HCT116 (cell line): ENCODE data around the gene DNASE1L3. TPM values are rescaled to one million over a fixed set of nuclear protein-coding genes. Genes with fewer than 3 reads are reported as not detected.

ENCODE experiments used
- ATAC-seq: fragments of 200-7000 bp; cut with Tn5 transposase; 2 replicates; pipeline ENCODE4 v1.9.1; 2020; ENCODE audit warnings: mild to moderate bottlenecking, moderate library complexity
- BruUV-seq: library from RNA; stranded (reverse); fragments of 400-500 nt; replicated peaks from 2 replicates; lab custom pipeline; 2021; lab: Mats Ljungman, UMichigan
- CTCF ChIA-PET: fragments of 300-600 bp; sonication (Branson Sonifier 250); formaldehyde crosslinking; loops from one replicate; lab custom pipeline; 2021; ENCODE audit warnings: antibody characterized with exemption; lab: Charles Lee
- POLR2A ChIA-PET: fragments of 300-600, 350-600 bp; sonication (Branson Sonifier 250); formaldehyde crosslinking; loops from one replicate; lab custom pipeline; 2021; ENCODE audit warnings: antibody characterized with exemption; lab: Charles Lee
- RAD21 ChIA-PET, 2 experiments: fragments of 300-600 bp; sonication (Branson Sonifier 250); formaldehyde crosslinking; loops; one replicate each; lab custom pipeline; 2023; ENCODE audit warnings: low total read pairs in 2 of 2; ENCODE audit not compliant: uncharacterized antibody in 2 of 2, unreplicated experiment in 2 of 2, low non-redundant PET in 1 of 2; lab: Charles Lee
- DNase-seq: peaks from one replicate; pipeline ENCODE4 v3.0.0-alpha.2; 2010; ENCODE audit warnings: low read depth, low spot score
- H2AFZ ChIP-seq: fragments of 200-600 bp; shearing (Covaris generic), sonication (generic); 2 replicates; pipeline ENCODE4 v1.6.1; 2017; ENCODE audit warnings: low read depth, mixed run types, mixed read lengths, antibody characterized with exemption, low read length; ENCODE audit not compliant: poor library complexity, severe bottlenecking
- H3K27ac ChIP-seq: 2 replicates; pipeline ENCODE4 v1.5.1; 2012; ENCODE audit warnings: low read depth, low read length
- H3K27me3 ChIP-seq: fragments of 200-600 bp; sonication (generic); 2 replicates; pipeline ENCODE4 v1.6.1; 2016; ENCODE audit warnings: mixed run types, low read length, mixed read lengths; ENCODE audit not compliant: insufficient read depth
- H3K36me3 ChIP-seq, 2 experiments: fragments of 200-500 bp in 1 of 2; fragments of 200-600 bp in 1 of 2; sonication (Bioruptor generic) in 1 of 2; sonication (generic) in 1 of 2; 2 replicates each; pipeline versions ENCODE4 v1.5.1 to v1.6.1; 2014 to 2016; ENCODE audit warnings: low read length in 2 of 2, inconsistent platforms in 1 of 2, mixed read lengths in 1 of 2, mixed run types in 1 of 2; ENCODE audit not compliant: insufficient read depth in 2 of 2, control insufficient read depth in 1 of 2
- H3K4me1 ChIP-seq, 2 experiments: fragments of 200-600 bp in 1 of 2; sonication (generic) in 1 of 2; 2 replicates each; pipeline versions ENCODE4 v1.5.1 to v1.6.1; 2012 to 2017; ENCODE audit warnings: low read length in 2 of 2, inconsistent platforms in 1 of 2, mild to moderate bottlenecking in 1 of 2, mixed read lengths in 1 of 2, mixed run types in 1 of 2, moderate library complexity in 1 of 2; ENCODE audit not compliant: insufficient read depth in 2 of 2, control insufficient read depth in 1 of 2
- H3K4me2 ChIP-seq: fragments of 200-600 bp; sonication (generic); 2 replicates; pipeline ENCODE4 v1.6.1; 2017; ENCODE audit warnings: mixed run types, low read length, mixed read lengths
- H3K4me3 ChIP-seq, 2 experiments: fragments of 200-600 bp in 1 of 2; sonication (generic) in 1 of 2; replicated peaks in 1 of 2; 2 replicates each; pipeline ENCODE4 v1.5.1; 2011 to 2016; ENCODE audit warnings: low read length in 2 of 2, control low read depth in 1 of 2, low read depth in 1 of 2, mild to moderate bottlenecking in 1 of 2, mixed read lengths in 1 of 2, mixed run types in 1 of 2
- H3K79me2 ChIP-seq: fragments of 200-600 bp; sonication (generic); 2 replicates; pipeline ENCODE4 v1.6.1; 2017; ENCODE audit warnings: mild to moderate bottlenecking, mixed run types, low read length, moderate library complexity, mixed read lengths; ENCODE audit not compliant: insufficient read depth
- H3K9ac ChIP-seq: fragments of 200-600 bp; sonication (generic); 2 replicates; pipeline ENCODE4 v1.6.1; 2016; ENCODE audit warnings: low read length, mixed read lengths
- H3K9me2 ChIP-seq: fragments of 200-600 bp; sonication (generic), shearing (Covaris generic); 2 replicates; pipeline ENCODE4 v1.6.1; 2017; ENCODE audit warnings: mixed run types, mild to moderate bottlenecking, moderate library complexity; ENCODE audit not compliant: insufficient read depth
- H3K9me3 ChIP-seq, 2 experiments: fragments of 200-500 bp in 1 of 2; fragments of 200-600 bp in 1 of 2; sonication (Bioruptor generic) in 1 of 2; sonication (generic) in 1 of 2; 2 replicates each; pipeline ENCODE4 v1.6.1; 2014 to 2017; ENCODE audit warnings: low read length in 2 of 2, mixed read lengths in 2 of 2, inconsistent platforms in 1 of 2, low read depth in 1 of 2, mild to moderate bottlenecking in 1 of 2, mixed run types in 1 of 2, moderate library complexity in 1 of 2; ENCODE audit not compliant: control insufficient read depth in 1 of 2, insufficient read depth in 1 of 2
- H4K20me1 ChIP-seq: fragments of 200-600 bp; sonication (generic), shearing (Covaris generic); 2 replicates; pipeline ENCODE4 v1.6.1; 2017; ENCODE audit warnings: mixed run types, mild to moderate bottlenecking, moderate library complexity; ENCODE audit not compliant: insufficient read depth
- CEBPB ChIP-seq: IDR thresholded peaks from 2 replicates; pipeline ENCODE4 v1.6.1; 2012; ENCODE audit warnings: low read depth
- ELF1 ChIP-seq: IDR thresholded peaks from 2 replicates; pipeline ENCODE4 v1.6.1; 2012; ENCODE audit warnings: low read depth, borderline replicate concordance
- EZH2 ChIP-seq: fragments of 200-600 bp; sonication (generic); IDR thresholded peaks from 2 replicates; pipeline ENCODE4 v1.6.1; 2017; ENCODE audit warnings: antibody characterized with exemption, mixed run types
- EZH2phosphoT487 ChIP-seq: fragments of 200-600 bp; IDR thresholded peaks from 2 replicates; pipeline ENCODE4 v1.6.1; 2018; ENCODE audit warnings: antibody characterized with exemption, borderline replicate concordance
- FOSL1 ChIP-seq: IDR thresholded peaks from 2 replicates; pipeline ENCODE4 v1.6.1; 2012; ENCODE audit warnings: low read depth
- JUND ChIP-seq: IDR thresholded peaks from 2 replicates; pipeline ENCODE4 v1.6.1; 2012
- POLR2A ChIP-seq: IDR thresholded peaks from 2 replicates; pipeline ENCODE4 v1.7.0; 2011; ENCODE audit warnings: borderline replicate concordance; ENCODE audit not compliant: insufficient read depth, insufficient read length; ENCODE audit errors: extremely low read depth
- POLR2AphosphoS5 ChIP-seq: IDR thresholded peaks from 2 replicates; pipeline ENCODE4 v1.6.1; 2011; ENCODE audit warnings: mild to moderate bottlenecking, low read depth, low read length, moderate library complexity
- SP1 ChIP-seq: IDR thresholded peaks from 2 replicates; pipeline ENCODE4 v1.6.1; 2012; ENCODE audit warnings: low read depth
- TCF7L2 ChIP-seq: IDR thresholded peaks from 2 replicates; pipeline ENCODE4 v1.7.0; 2011; ENCODE audit warnings: borderline replicate concordance, inconsistent platforms; ENCODE audit not compliant: insufficient read depth, insufficient read length; ENCODE audit errors: extremely low read depth
- YY1 ChIP-seq: IDR thresholded peaks from 2 replicates; pipeline ENCODE4 v1.6.1; 2011; ENCODE audit warnings: low read length, low read depth, moderate library complexity, mild to moderate bottlenecking; ENCODE audit not compliant: insufficient replicate concordance; ENCODE audit errors: extremely low read depth
- ZFX ChIP-seq: fragments of 450-650 bp; IDR thresholded peaks from 2 replicates; pipeline ENCODE4 v1.6.1; 2017
- ZNF274 ChIP-seq: fragments of 200-500 bp; sonication (Bioruptor generic); IDR thresholded peaks from 2 replicates; pipeline ENCODE4 v1.6.1; 2014; ENCODE audit warnings: mild to moderate bottlenecking, low read depth, low read length, inconsistent platforms
- intact Hi-C: fragments of 100-400 bp; cut with micrococcal nuclease; formaldehyde crosslinking; loops from 2 replicates; pipeline ENCODE4 v1.10.0; 2022
- total RNA-seq: library from RNA; stranded (reverse); gene quantifications from one replicate; pipeline ENCODE4 v1.2.1, GENCODE V29; 2021; ENCODE audit not compliant: unreplicated experiment
- TF ChIP-seq, protein P1 (sequence below): IDR thresholded peaks from 2 replicates; pipeline ENCODE4 v1.6.1; 2011; ENCODE audit warnings: mild to moderate bottlenecking, low read length, moderate library complexity; ENCODE audit not compliant: insufficient replicate concordance; ENCODE audit errors: extremely low read depth
- TF ChIP-seq, protein P2 (sequence below): IDR thresholded peaks from 2 replicates; pipeline ENCODE4 v1.6.1; 2012
- TF ChIP-seq, protein P3 (sequence below): IDR thresholded peaks from 2 replicates; pipeline ENCODE4 v1.6.1; 2012
- TF ChIP-seq, protein P4 (sequence below), 3 experiments: fragments of 200-600 bp in 1 of 3; sonication (generic) in 1 of 3; IDR thresholded peaks in 2 of 3; conservative IDR thresholded peaks in 1 of 3; 2 replicates each; pipeline ENCODE4 v1.5.1; 2012 to 2017; ENCODE audit warnings: low read depth in 2 of 3, low read length in 2 of 3, antibody characterized with exemption in 1 of 3, borderline replicate concordance in 1 of 3, control low read depth in 1 of 3, mild to moderate bottlenecking in 1 of 3, mixed read lengths in 1 of 3, mixed run types in 1 of 3, moderate library complexity in 1 of 3; ENCODE audit not compliant: insufficient read depth in 1 of 3

Gene DNASE1L3
- total RNA-seq, 1 experiment from 2014 or later = not detected

DNA sequence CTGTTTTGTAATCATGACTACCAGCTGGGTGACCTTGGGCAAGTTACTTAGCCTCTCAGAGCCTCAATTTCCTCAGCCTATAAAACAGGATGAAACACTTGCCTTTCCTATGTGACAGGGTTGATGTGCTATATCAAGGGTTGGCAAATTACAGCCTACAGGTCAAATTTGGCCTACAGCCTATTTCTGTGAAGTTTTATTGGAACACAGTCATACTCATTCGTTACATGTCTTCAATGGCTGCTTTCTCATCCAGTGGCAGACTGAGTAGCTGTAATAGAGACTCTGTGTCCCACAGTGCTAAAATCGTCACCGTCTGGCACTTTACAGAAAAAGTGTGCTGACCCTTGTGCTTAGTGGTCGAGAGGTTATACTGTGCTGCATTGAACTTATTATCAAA lies 43.4 kb upstream of the DNASE1L3 start (continued):
- no peak for TF ChIP-seq EZH2phosphoT487
- no peak for TF ChIP-seq SP1
- no peak for TF ChIP-seq POLR2A
- TF ChIP-seq, protein P1, sequence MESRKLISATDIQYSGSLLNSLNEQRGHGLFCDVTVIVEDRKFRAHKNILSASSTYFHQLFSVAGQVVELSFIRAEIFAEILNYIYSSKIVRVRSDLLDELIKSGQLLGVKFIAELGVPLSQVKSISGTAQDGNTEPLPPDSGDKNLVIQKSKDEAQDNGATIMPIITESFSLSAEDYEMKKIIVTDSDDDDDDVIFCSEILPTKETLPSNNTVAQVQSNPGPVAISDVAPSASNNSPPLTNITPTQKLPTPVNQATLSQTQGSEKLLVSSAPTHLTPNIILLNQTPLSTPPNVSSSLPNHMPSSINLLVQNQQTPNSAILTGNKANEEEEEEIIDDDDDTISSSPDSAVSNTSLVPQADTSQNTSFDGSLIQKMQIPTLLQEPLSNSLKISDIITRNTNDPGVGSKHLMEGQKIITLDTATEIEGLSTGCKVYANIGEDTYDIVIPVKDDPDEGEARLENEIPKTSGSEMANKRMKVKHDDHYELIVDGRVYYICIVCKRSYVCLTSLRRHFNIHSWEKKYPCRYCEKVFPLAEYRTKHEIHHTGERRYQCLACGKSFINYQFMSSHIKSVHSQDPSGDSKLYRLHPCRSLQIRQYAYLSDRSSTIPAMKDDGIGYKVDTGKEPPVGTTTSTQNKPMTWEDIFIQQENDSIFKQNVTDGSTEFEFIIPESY = no peak

DNA sequence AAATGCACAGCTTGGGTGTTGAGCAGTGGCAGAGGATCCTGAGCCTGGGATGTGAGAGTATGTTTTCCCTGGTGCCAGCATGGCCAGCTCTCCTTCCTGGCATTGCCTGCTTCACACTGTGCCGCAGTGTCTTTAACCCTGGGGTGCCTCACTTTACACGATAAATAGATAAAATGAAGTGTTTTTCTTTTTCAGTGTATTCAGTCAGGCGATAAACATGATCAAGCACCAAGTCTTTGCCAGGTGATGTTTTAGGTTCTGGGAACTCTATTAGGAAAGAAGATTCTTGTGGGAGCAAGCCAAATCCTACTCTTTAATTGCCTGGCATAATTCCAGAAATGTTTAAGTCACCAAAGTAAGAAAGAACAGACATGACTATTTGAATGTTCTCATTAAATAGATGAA lies 40.9 kb upstream of the DNASE1L3 start:
- Histone ChIP-seq H4K20me1 (no peaks in the 10 kb centered on the region), H3K27me3 (no peaks in the 10 kb centered on the region), H3K4me1 (peaks cover 0 to 11% of the 10 kb centered on the region in 2 experiments; a peak in 1 of 4 replicates), H3K4me3 (no peak overlapping the region), H3K9me2 (no peaks in the 10 kb centered on the region), H3K9ac (no peak overlapping the region), H3K27ac (no peak overlapping the region), H3K79me2 (no peaks in the 10 kb centered on the region), H3K9me3 (no peaks in the 10 kb centered on the region), H3K36me3 (no peaks in the 10 kb centered on the region), H2AFZ (no peak overlapping the region), H3K4me2 (no peak overlapping the region)
- POLR2A ChIA-PET = no interaction called here
- CTCF ChIA-PET = no interaction called here
- DNase-seq = no peak
- no TSS peak for BruUV-seq
- intact Hi-C loops = no loop called here
- RAD21 ChIA-PET = no interaction called here
- no peak for ATAC-seq
- TF ChIP-seq, protein P2, sequence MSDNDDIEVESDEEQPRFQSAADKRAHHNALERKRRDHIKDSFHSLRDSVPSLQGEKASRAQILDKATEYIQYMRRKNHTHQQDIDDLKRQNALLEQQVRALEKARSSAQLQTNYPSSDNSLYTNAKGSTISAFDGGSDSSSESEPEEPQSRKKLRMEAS = no peak
- TF ChIP-seq EZH2 (no peak), FOSL1 (no peak), POLR2A (no peak), JUND (no peak), YY1 (no peak), ELF1 (no peak), EZH2phosphoT487 (no peak), POLR2AphosphoS5 (no peak), CEBPB (no peak), TCF7L2 (no peak), ZFX (no peak), ZNF274 (no peak)
- TF ChIP-seq, protein P1 = no peak
- TF ChIP-seq, protein P3, sequence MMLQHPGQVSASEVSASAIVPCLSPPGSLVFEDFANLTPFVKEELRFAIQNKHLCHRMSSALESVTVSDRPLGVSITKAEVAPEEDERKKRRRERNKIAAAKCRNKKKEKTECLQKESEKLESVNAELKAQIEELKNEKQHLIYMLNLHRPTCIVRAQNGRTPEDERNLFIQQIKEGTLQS = no peak
- TF ChIP-seq, protein P4, sequence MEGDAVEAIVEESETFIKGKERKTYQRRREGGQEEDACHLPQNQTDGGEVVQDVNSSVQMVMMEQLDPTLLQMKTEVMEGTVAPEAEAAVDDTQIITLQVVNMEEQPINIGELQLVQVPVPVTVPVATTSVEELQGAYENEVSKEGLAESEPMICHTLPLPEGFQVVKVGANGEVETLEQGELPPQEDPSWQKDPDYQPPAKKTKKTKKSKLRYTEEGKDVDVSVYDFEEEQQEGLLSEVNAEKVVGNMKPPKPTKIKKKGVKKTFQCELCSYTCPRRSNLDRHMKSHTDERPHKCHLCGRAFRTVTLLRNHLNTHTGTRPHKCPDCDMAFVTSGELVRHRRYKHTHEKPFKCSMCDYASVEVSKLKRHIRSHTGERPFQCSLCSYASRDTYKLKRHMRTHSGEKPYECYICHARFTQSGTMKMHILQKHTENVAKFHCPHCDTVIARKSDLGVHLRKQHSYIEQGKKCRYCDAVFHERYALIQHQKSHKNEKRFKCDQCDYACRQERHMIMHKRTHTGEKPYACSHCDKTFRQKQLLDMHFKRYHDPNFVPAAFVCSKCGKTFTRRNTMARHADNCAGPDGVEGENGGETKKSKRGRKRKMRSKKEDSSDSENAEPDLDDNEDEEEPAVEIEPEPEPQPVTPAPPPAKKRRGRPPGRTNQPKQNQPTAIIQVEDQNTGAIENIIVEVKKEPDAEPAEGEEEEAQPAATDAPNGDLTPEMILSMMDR (IDR thresholded peaks at IDR 0.05 in 2 of 3, conservative IDR thresholded peaks at IDR 0.05 in 1 of 3; ENCODE audit: borderline replicate concordance in 1 of 3, insufficient read depth in 1 of 3, low read depth in 2 of 3, low read length in 2 of 3) = no peak
